Naive thymus-derived CD4-positive, alpha-beta T cell (primary cell): ENCODE measurements around the gene AGBL1. TPM values are rescaled to one million over a fixed set of nuclear protein-coding genes. Genes with fewer than 3 reads are reported as not detected.
A peak's percentile ranks its signal among the peaks of the same experiment; 100 is the strongest.

Source experiments
- ATAC-seq: fragments of 150-1000 bp; cut with Tn5 transposase; 2 replicates; pipeline ENCODE4 v1.10.0; 2021; ENCODE audit warnings: mild to moderate bottlenecking, moderate library complexity
- CTCF ChIA-PET: fragments of 350-600 bp; sonication (Branson Sonifier 250); formaldehyde crosslinking; loops from one replicate; lab custom pipeline; 2021; ENCODE audit warnings: antibody characterized with exemption; lab: Charles Lee
- POLR2A ChIA-PET: fragments of 350-600 bp; sonication (Branson Sonifier 250); formaldehyde crosslinking; loops from one replicate; lab custom pipeline; 2021; ENCODE audit warnings: antibody characterized with exemption, inconsistent platforms; lab: Charles Lee
- DNase-seq, 9 donors: peaks; one replicate each; pipeline versions ENCODE4 v3.0.0 to v3.0.0-alpha.2; 2020 to 2022; ENCODE audit warnings: mixed read lengths in 1 of 9
- H3K27ac ChIP-seq: one replicate; pipeline ENCODE4 v1.7.0; 2013; ENCODE audit warnings: mild to moderate bottlenecking, low read depth, low read length, moderate library complexity
- H3K27me3 ChIP-seq, 2 donors: one replicate each; pipeline ENCODE4 v1.7.0; 2013; ENCODE audit warnings: low read length in 2 of 2, mild to moderate bottlenecking in 2 of 2, moderate library complexity in 2 of 2; ENCODE audit not compliant: control insufficient read depth in 2 of 2, insufficient read depth in 2 of 2
- H3K36me3 ChIP-seq, 3 experiments: 1 replicate in 2 of 3; 2 replicates in 1 of 3; pipeline ENCODE4 v1.7.0; 2013; ENCODE audit warnings: low read length in 3 of 3, mild to moderate bottlenecking in 3 of 3, moderate library complexity in 1 of 3; ENCODE audit not compliant: insufficient read depth in 3 of 3, control insufficient read depth in 2 of 3
- H3K4me1 ChIP-seq, 2 donors: one replicate each; pipeline ENCODE4 v1.7.0; 2013; ENCODE audit warnings: low read length in 2 of 2, mild to moderate bottlenecking in 2 of 2, moderate library complexity in 1 of 2; ENCODE audit not compliant: control insufficient read depth in 2 of 2, insufficient read depth in 2 of 2
- H3K4me3 ChIP-seq: 2 replicates; pipeline ENCODE4 v1.7.0; 2013; ENCODE audit warnings: mild to moderate bottlenecking, low read length
- H3K9me3 ChIP-seq, 3 experiments: 1 replicate in 2 of 3; 2 replicates in 1 of 3; pipeline ENCODE4 v1.7.0; 2013; ENCODE audit warnings: low read length in 3 of 3; ENCODE audit not compliant: control insufficient read depth in 2 of 3
- H3K27ac Mint-ChIP-seq, 9 donors: one replicate each; pipeline ENCODE4 v1.8.0; 2020 to 2022; ENCODE audit warnings: mixed read lengths in 9 of 9, mild to moderate bottlenecking in 8 of 9, moderate library complexity in 5 of 9, inconsistent platforms in 2 of 9
- H3K27me3 Mint-ChIP-seq, 5 donors: one replicate each; pipeline ENCODE4 v1.8.0; 2021 to 2022; ENCODE audit warnings: mixed read lengths in 5 of 5, mild to moderate bottlenecking in 1 of 5
- H3K36me3 Mint-ChIP-seq, 5 donors: one replicate each; pipeline ENCODE4 v1.8.0; 2020 to 2022; ENCODE audit warnings: mixed read lengths in 5 of 5, mild to moderate bottlenecking in 3 of 5, inconsistent platforms in 1 of 5
- H3K4me1 Mint-ChIP-seq, 7 donors: one replicate each; pipeline ENCODE4 v1.8.0; 2020 to 2022; ENCODE audit warnings: mixed read lengths in 7 of 7, mild to moderate bottlenecking in 3 of 7, inconsistent platforms in 1 of 7
- H3K4me3 Mint-ChIP-seq, 10 donors: one replicate each; pipeline ENCODE4 v1.8.0; 2020 to 2022; ENCODE audit warnings: mild to moderate bottlenecking in 10 of 10, mixed read lengths in 10 of 10, moderate library complexity in 6 of 10, inconsistent platforms in 2 of 10
- H3K9me3 Mint-ChIP-seq, 11 donors: one replicate each; pipeline ENCODE4 v1.8.0; 2020 to 2022; ENCODE audit warnings: mixed read lengths in 11 of 11, mild to moderate bottlenecking in 4 of 11, inconsistent platforms in 1 of 11, moderate library complexity in 1 of 11
- intact Hi-C, 2 donors: fragments of 100-400 bp; cut with micrococcal nuclease; formaldehyde crosslinking; loops; one replicate each; pipeline ENCODE4 v1.15.1; 2023
- polyA plus RNA-seq, 2 donors: library from polyadenylated mRNA; unstranded; fragments of 300-500 nt; fragmentation: Illumina TruSeq; gene quantifications; one replicate each; pipeline ENCODE4 v1.2.3, GENCODE V29; 2021
- total RNA-seq, 6 experiments: library from RNA in 5 of 6; stranded (reverse) in 5 of 6; gene quantifications; 1 replicate in 5 of 6; 2 replicates in 1 of 6; pipeline ENCODE4 v1.2.3 and lab custom pipeline; 2021 to 2026

Gene AGBL1
- total and polyA plus RNA-seq, 7 experiments from 2014 or later: not detected

- Histone ChIP-seq H3K9me3 (no peaks in the 10 kb centered on the region), H3K4me3 (no peak overlapping the region), H3K27me3 (no peaks in the 10 kb centered on the region), H3K36me3 (no peaks in the 10 kb centered on the region), H3K27ac (no peak overlapping the region), H3K4me1 (no peaks in the 10 kb centered on the region)
- intact Hi-C loops: no loop called here
- Mint-ChIP-seq H3K4me3 (no peak overlapping the region), H3K27me3 (peaks cover 0 to 43% (median 26%) of the 10 kb centered on the region in 5 donors), H3K4me1 (no peaks in the 10 kb centered on the region), H3K36me3 (no peaks in the 10 kb centered on the region), H3K9me3 (peaks cover 0 to 8% (median 0%) of the 10 kb centered on the region in 11 donors), H3K27ac (no peak overlapping the region)
- CTCF ChIA-PET: no interaction called here
- POLR2A ChIA-PET: no interaction called here
- DNase-seq (no peak), ATAC-seq (no peak)
Measured at GRCh38 chr15:86164232-86164898, 84.7 kb downstream of the AGBL1 start.

- Histone ChIP-seq H3K27me3 (no peaks in the 10 kb centered on the region), H3K4me1 (no peaks in the 10 kb centered on the region), H3K9me3 (no peaks in the 10 kb centered on the region), H3K36me3 (no peaks in the 10 kb centered on the region), H3K4me3 (no peak overlapping the region), H3K27ac (no peak overlapping the region)
- no peak for ATAC-seq
- Mint-ChIP-seq H3K27me3 (peaks cover 0 to 43% (median 31%) of the 10 kb centered on the region in 5 donors), H3K27ac (no peak overlapping the region), H3K4me1 (no peaks in the 10 kb centered on the region), H3K9me3 (peaks cover 0 to 9% (median 0%) of the 10 kb centered on the region in 11 donors), H3K36me3 (no peaks in the 10 kb centered on the region), H3K4me3 (no peak overlapping the region)
- DNase-seq: no peak
- ChIA-PET CTCF (no interaction called here), POLR2A (no interaction called here)
- intact Hi-C loops: no loop called here
Measured at GRCh38 chr15:86165265-86166211, 85.9 kb downstream of the AGBL1 start.

- no peaks in the 10 kb centered on the region for H3K36me3 Mint-ChIP-seq
- no peaks in the 10 kb centered on the region for H3K4me1 ChIP-seq
- no peaks in the 10 kb centered on the region for H3K4me1 Mint-ChIP-seq
- no peak for ATAC-seq
- H3K36me3 ChIP-seq: no peaks in the 10 kb centered on the region
- no peak overlapping the region for H3K4me3 Mint-ChIP-seq
- intact Hi-C loops: no loop called here
- CTCF ChIA-PET: no interaction called here
- POLR2A ChIA-PET: no interaction called here
- no peak overlapping the region for H3K27ac ChIP-seq
- H3K9me3 ChIP-seq: no peaks in the 10 kb centered on the region
- peaks cover 2 to 34% (median 30%) of the 10 kb centered on the region in 5 donors for H3K27me3 Mint-ChIP-seq
- no peak overlapping the region for H3K4me3 ChIP-seq
- no peak overlapping the region for H3K27ac Mint-ChIP-seq
- H3K9me3 Mint-ChIP-seq: peaks cover 0 to 6% (median 0%) of the 10 kb centered on the region in 11 donors
- no peak for DNase-seq
- H3K27me3 ChIP-seq: no peaks in the 10 kb centered on the region
Measured at GRCh38 chr15:86167841-86168240, 88.2 kb downstream of the AGBL1 start.

GRCh38 chr15:86178845-86179244, 99.2 kb downstream of the AGBL1 start:
- H3K9me3 ChIP-seq: no peaks in the 10 kb centered on the region
- intact Hi-C loops: no loop called here
- peaks cover 0 to 2% (median 0%) of the 10 kb centered on the region in 7 donors for H3K4me1 Mint-ChIP-seq
- ChIA-PET POLR2A (no interaction called here), CTCF (no interaction called here)
- H3K4me1 ChIP-seq: no peaks in the 10 kb centered on the region
- H3K36me3 Mint-ChIP-seq: peaks cover 0 to 4% (median 0%) of the 10 kb centered on the region in 5 donors
- H3K36me3 ChIP-seq: no peaks in the 10 kb centered on the region
- H3K27me3 Mint-ChIP-seq: peaks cover 8 to 57% (median 48%) of the 10 kb centered on the region in 5 donors
- DNase-seq (no peak), ATAC-seq (no peak)
- no peak overlapping the region for H3K27ac Mint-ChIP-seq
- H3K27ac ChIP-seq: no peak overlapping the region
- H3K27me3 ChIP-seq: no peaks in the 10 kb centered on the region
- peaks cover 0 to 14% (median 8%) of the 10 kb centered on the region in 11 donors for H3K9me3 Mint-ChIP-seq
- H3K4me3 Mint-ChIP-seq: no peak overlapping the region
- no peak overlapping the region for H3K4me3 ChIP-seq

- no peak for ATAC-seq
- Mint-ChIP-seq H3K27ac (no peak overlapping the region), H3K4me1 (no peaks in the 10 kb centered on the region), H3K27me3 (peaks cover 8 to 46% (median 27%) of the 10 kb centered on the region in 5 donors), H3K4me3 (no peak overlapping the region), H3K36me3 (no peaks in the 10 kb centered on the region), H3K9me3 (peaks cover 0 to 2% (median 0%) of the 10 kb centered on the region in 11 donors)
- no peak overlapping the region for H3K4me3 ChIP-seq
- H3K27me3 ChIP-seq: no peaks in the 10 kb centered on the region
- no peaks in the 10 kb centered on the region for H3K4me1 ChIP-seq
- H3K36me3 ChIP-seq: no peaks in the 10 kb centered on the region
- DNase-seq: peak in 1 of 9 donors; percentile 23
- no peaks in the 10 kb centered on the region for H3K9me3 ChIP-seq
- H3K27ac ChIP-seq: no peak overlapping the region
- ChIA-PET POLR2A (no interaction called here), CTCF (no interaction called here)
- intact Hi-C loops: no loop called here
Measured at GRCh38 chr15:86183596-86184491, 104.2 kb downstream of the AGBL1 start.

GRCh38 chr15:86193716-86194380, 114.2 kb downstream of the AGBL1 start:
- H3K4me3 ChIP-seq: no peak overlapping the region
- no peaks in the 10 kb centered on the region for H3K27me3 ChIP-seq
- H3K27ac ChIP-seq: no peak overlapping the region
- no peak overlapping the region for H3K4me3 Mint-ChIP-seq
- peaks cover 5 to 27% (median 11%) of the 10 kb centered on the region in 5 donors for H3K27me3 Mint-ChIP-seq
- no peaks in the 10 kb centered on the region for H3K36me3 ChIP-seq
- H3K9me3 Mint-ChIP-seq: no peaks in the 10 kb centered on the region
- no peaks in the 10 kb centered on the region for H3K9me3 ChIP-seq
- no peak overlapping the region for H3K27ac Mint-ChIP-seq
- no peak for ATAC-seq
- peaks cover 0 to 2% (median 0%) of the 10 kb centered on the region in 7 donors for H3K4me1 Mint-ChIP-seq
- H3K4me1 ChIP-seq: no peaks in the 10 kb centered on the region
- no peaks in the 10 kb centered on the region for H3K36me3 Mint-ChIP-seq
- CTCF ChIA-PET: no interaction called here
- POLR2A ChIA-PET: no interaction called here
- DNase-seq: no peak
- intact Hi-C loops: no loop called here
